ENCODE data around the gene CACNA1E. TPM values are rescaled to one million over a fixed set of nuclear protein-coding genes. Genes with fewer than 3 reads are reported as not detected.

The CACNA1E gene
- total and polyA plus RNA-seq, 2 of the 13 experiments (the other 11 are each of a cell fraction or from before 2014, with no cell fraction given): not detected

DNA sequence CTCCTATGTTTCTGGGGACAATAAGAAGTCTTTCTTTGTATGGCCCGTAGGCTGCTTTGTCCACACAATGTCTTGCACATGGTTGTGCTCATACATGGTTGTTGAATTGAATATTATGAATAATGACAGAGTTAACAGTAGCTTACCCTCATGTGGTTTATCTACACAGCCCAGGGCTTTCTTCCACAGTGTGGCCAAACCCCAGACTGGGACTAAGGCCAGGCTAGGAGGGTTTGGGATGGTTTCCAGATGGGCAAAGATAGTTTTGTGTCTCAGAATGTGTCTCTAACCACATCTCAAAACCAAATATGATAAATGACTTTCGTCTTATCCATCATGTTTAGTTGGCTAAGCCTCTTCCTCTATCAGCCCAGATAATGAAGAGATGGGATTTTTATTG, 65.2 kb downstream of the CACNA1E start:
- intact Hi-C loops (cut with micrococcal nuclease; ENCODE audit: unreplicated experiment) (no loop called here), in situ Hi-C loops (cut with HindIII; ENCODE audit: extremely low pct_ligation_motif_present, low pct_unique_long_range_greater_than_20kb) (no loop called here)
- Histone ChIP-seq H3K27me3 (ENCODE audit: control insufficient read depth in 1 of 2, insufficient read depth in 2 of 2, low read length in 2 of 2) (peaks cover 0 to 8% of the 10 kb centered on the region in 2 experiments; a peak in 3 of 5 replicates), H3K9ac (ENCODE audit: insufficient read depth, low read depth, low read length) (no peak overlapping the region), H3K4me2 (ENCODE audit: low read depth, low read length) (no peak overlapping the region), H3K79me2 (ENCODE audit: insufficient read depth, low read length) (no peaks in the 10 kb centered on the region), H3K4me1 (ENCODE audit: insufficient read depth, low read length) (peaks cover 1% of the 10 kb centered on the region; the same call in 1 of the 2 replicates), H3K36me3 (replicated peaks in 1 of 2; ENCODE audit: control insufficient read depth in 1 of 2, insufficient read depth in 2 of 2, low read length in 2 of 2) (no peaks in the 10 kb centered on the region), H2AFZ (ENCODE audit: low read length) (no peak overlapping the region), H4K20me1 (ENCODE audit: insufficient read depth, low read length) (no peaks in the 10 kb centered on the region), H3K4me3 (replicated peaks in 1 of 3; ENCODE audit: insufficient read depth in 1 of 3, low read depth in 2 of 3, low read length in 3 of 3) (no peak overlapping the region), H3K27ac (ENCODE audit: extremely low read length, insufficient read depth, low read length) (no peak overlapping the region), H3K9me3 (ENCODE audit: low read length) (no peaks in the 10 kb centered on the region)
- TF ChIP-seq PCBP2 (optimal IDR thresholded peaks at IDR 0.05; ENCODE audit: low read depth, low read length, poor library complexity, severe bottlenecking): no peak
- TF ChIP-seq, protein P1, sequence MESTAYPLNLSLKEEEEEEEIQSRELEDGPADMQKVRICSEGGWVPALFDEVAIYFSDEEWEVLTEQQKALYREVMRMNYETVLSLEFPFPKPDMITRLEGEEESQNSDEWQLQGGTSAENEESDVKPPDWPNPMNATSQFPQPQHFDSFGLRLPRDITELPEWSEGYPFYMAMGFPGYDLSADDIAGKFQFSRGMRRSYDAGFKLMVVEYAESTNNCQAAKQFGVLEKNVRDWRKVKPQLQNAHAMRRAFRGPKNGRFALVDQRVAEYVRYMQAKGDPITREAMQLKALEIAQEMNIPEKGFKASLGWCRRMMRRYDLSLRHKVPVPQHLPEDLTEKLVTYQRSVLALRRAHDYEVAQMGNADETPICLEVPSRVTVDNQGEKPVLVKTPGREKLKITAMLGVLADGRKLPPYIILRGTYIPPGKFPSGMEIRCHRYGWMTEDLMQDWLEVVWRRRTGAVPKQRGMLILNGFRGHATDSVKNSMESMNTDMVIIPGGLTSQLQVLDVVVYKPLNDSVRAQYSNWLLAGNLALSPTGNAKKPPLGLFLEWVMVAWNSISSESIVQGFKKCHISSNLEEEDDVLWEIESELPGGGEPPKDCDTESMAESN (CRISPR knock-in tag; conservative IDR thresholded peaks at IDR 0.05): no peak
- TF ChIP-seq FOXO1 (CRISPR knock-in tag; IDR thresholded peaks at IDR 0.05): no peak
- no peak for TF ChIP-seq HDAC6 (IDR thresholded peaks at IDR 0.05; ENCODE audit: low read depth, low read length)
- TF ChIP-seq, protein P2, sequence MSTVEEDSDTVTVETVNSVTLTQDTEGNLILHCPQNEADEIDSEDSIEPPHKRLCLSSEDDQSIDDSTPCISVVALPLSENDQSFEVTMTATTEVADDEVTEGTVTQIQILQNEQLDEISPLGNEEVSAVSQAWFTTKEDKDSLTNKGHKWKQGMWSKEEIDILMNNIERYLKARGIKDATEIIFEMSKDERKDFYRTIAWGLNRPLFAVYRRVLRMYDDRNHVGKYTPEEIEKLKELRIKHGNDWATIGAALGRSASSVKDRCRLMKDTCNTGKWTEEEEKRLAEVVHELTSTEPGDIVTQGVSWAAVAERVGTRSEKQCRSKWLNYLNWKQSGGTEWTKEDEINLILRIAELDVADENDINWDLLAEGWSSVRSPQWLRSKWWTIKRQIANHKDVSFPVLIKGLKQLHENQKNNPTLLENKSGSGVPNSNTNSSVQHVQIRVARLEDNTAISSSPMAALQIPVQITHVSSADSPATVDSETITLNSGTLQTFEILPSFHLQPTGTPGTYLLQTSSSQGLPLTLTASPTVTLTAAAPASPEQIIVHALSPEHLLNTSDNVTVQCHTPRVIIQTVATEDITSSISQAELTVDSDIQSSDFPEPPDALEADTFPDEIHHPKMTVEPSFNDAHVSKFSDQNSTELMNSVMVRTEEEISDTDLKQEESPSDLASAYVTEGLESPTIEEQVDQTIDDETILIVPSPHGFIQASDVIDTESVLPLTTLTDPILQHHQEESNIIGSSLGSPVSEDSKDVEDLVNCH (CRISPR knock-in tag; IDR thresholded peaks at IDR 0.05): no peak
- no peak for TF ChIP-seq ZNF569 (CRISPR knock-in tag; IDR thresholded peaks at IDR 0.05; ENCODE audit: borderline replicate concordance)
- no peak for TF ChIP-seq ZNF530 (CRISPR knock-in tag; IDR thresholded peaks at IDR 0.05; ENCODE audit: low read depth)
- no peak for TF ChIP-seq ZIK1 (CRISPR knock-in tag; IDR thresholded peaks at IDR 0.05; ENCODE audit: borderline replicate concordance, low read depth)
- TF ChIP-seq PLRG1 (conservative IDR thresholded peaks at IDR 0.05): no peak
- TF ChIP-seq SP140L (CRISPR knock-in tag; IDR thresholded peaks at IDR 0.05; ENCODE audit: borderline replicate concordance): no peak
- no peak for TF ChIP-seq ZNF101 (CRISPR knock-in tag; IDR thresholded peaks at IDR 0.05; ENCODE audit: borderline replicate concordance, low read depth)
- TF ChIP-seq ZEB1 (IDR thresholded peaks at IDR 0.05; ENCODE audit: insufficient replicate concordance, low read depth): no peak
- TF ChIP-seq, protein P3, sequence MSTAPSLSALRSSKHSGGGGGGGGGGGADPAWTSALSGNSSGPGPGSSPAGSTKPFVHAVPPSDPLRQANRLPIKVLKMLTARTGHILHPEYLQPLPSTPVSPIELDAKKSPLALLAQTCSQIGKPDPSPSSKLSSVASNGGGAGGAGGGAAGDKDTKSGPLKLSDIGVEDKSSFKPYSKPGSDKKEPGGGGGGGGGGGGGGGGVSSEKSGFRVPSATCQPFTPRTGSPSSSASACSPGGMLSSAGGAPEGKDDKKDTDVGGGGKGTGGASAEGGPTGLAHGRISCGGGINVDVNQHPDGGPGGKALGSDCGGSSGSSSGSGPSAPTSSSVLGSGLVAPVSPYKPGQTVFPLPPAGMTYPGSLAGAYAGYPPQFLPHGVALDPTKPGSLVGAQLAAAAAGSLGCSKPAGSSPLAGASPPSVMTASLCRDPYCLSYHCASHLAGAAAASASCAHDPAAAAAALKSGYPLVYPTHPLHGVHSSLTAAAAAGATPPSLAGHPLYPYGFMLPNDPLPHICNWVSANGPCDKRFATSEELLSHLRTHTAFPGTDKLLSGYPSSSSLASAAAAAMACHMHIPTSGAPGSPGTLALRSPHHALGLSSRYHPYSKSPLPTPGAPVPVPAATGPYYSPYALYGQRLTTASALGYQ (CRISPR knock-in tag; IDR thresholded peaks at IDR 0.05): no peak
- no peak for TF ChIP-seq ZNF709 (CRISPR knock-in tag; IDR thresholded peaks at IDR 0.05)
- TF ChIP-seq HNRNPH1 (optimal IDR thresholded peaks at IDR 0.05; ENCODE audit: low read depth, low read length): no peak
- TF ChIP-seq ZSCAN9 (CRISPR knock-in tag; IDR thresholded peaks at IDR 0.05; ENCODE audit: borderline replicate concordance): no peak
- DNase-seq (ENCODE audit: low spot score) (no peak), FAIRE-seq (no peak), ATAC-seq (no peak)
- BruUV-seq (replicated peaks): no TSS peak
- POLR2A ChIA-PET: no interaction called here
- 0% methylated on average over 2 of the region's 2 CpGs for WGBS (ENCODE audit: low lambda C conversion rate)
- CTCF ChIA-PET (ENCODE audit: low intra/inter-chr PET ratio, low total read pairs): no interaction called here

All from HepG2 (cell line).